GM12873 (cell line): ENCODE measurements around the gene SLC7A6.

Source experiments
- TF ChIP-seq, protein P1 (sequence below): IDR thresholded peaks from 2 replicates; pipeline ENCODE4 v1.5.1; 2012; ENCODE audit warnings: low read depth, mild to moderate bottlenecking, moderate library complexity, low read length, control low read depth; ENCODE audit not compliant: insufficient read depth; ENCODE audit errors: missing control alignments

The SLC7A6 gene

DNA sequence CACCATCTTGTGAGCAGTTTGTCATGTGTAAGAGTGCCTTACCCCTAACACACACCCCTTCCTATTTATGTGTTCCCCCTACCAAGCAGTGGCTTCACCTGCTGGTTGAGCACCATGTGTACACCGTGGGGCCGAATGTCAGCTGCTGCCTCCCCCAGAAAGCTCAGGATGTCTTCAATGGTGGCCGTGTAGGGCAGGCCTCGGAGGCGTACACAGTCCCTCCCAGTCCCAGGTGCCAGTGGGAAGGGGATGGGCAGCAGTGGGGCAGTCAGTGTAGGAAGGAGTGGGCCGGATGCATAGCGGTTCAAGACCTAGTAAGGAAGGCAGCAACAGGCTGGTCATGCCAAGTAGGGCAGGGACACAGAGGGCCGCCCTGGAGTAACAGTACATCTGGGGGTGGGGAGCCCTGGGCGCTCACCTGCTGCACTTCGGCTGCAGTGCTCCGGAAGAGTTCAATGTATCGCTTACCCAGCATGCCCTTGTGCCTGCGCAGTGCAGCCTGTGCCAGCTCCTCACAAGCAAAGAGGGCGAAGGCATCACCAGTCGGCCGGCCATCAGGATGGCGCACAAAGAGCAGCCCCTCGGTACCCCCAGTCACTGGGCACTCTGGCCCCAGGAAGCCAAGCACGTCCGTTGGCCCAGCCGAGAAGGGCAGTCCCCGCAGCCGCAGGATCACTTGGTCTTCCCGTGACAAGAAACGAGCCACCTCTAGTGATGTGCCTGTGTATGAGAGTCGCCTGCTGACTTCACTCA, 32.8 kb upstream of the SLC7A6 start:
- TF ChIP-seq, protein P1, sequence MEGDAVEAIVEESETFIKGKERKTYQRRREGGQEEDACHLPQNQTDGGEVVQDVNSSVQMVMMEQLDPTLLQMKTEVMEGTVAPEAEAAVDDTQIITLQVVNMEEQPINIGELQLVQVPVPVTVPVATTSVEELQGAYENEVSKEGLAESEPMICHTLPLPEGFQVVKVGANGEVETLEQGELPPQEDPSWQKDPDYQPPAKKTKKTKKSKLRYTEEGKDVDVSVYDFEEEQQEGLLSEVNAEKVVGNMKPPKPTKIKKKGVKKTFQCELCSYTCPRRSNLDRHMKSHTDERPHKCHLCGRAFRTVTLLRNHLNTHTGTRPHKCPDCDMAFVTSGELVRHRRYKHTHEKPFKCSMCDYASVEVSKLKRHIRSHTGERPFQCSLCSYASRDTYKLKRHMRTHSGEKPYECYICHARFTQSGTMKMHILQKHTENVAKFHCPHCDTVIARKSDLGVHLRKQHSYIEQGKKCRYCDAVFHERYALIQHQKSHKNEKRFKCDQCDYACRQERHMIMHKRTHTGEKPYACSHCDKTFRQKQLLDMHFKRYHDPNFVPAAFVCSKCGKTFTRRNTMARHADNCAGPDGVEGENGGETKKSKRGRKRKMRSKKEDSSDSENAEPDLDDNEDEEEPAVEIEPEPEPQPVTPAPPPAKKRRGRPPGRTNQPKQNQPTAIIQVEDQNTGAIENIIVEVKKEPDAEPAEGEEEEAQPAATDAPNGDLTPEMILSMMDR, result no peak

DNA sequence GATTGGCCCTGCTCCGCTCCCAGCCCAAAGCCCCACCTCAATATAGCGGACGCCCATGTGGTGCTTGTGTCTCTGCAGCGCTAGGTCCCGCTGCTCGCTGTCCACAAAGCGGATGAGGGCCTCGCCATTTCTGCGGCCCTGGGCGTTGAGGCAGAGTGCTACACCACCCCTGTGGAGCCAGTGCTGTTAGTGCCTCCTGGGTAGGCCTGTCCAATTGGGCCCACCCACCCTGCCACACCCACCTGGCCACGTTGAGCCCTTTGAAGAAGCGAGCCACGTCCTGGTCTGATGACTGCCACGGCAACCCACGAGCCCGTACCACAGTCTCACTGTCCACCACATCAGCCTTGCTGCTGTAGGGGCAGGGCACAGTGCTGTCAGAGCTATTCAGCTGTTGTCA, 32.0 kb upstream of the SLC7A6 start:
- TF ChIP-seq, protein P1, result no peak

DNA sequence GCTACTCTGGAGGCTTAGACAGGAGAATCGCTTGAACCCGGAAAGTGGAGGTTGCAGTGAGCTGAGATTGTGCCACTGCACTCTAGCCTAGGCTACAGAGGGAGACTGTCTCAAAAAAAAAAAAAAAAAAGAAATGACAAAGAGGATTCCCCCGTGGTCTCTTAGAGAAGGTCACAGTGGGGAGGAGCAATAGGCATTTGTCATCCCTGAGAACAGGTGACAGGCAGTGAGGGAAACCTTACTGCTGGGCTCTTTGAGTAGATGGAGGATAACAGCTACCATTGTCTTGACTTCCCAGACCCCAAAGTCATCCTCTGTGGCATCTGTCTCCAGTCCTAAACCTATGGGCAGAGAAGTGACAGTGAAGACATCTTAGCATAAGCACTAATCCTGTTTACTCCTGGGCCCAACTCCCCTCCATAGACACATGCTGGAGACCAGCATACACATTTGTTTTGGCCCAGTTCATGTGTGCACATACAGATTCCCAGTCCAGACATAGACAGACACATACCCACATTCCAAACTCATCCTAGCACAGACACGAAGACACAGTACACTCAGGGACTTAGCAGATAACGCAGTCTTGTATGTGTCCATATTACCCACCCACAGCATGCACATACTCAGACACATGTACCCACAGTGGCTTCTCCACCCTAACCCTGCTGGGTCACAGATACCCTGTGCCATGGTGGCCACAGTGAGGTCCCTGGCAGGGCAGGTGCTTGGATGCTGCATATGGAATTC, 31.1 kb upstream of the SLC7A6 start:
- TF ChIP-seq, protein P1, result no peak

DNA sequence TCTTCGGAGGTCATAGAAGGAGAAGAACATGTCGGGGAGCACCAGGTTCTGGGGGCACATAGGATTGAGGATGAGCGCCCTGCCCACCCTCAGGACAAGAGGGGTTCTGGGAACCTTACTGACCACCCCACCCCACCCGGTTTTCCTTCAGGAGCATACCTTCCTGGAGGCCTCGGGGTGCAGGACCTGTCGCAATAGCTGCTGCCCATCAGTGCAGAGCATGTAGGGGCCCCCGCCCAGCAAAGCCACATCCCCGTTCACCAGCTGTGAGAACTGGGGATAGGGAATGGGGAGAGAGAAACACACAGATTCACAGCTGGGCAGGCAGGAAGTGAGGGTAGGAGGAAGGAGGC, 30.5 kb upstream of the SLC7A6 start:
- TF ChIP-seq, protein P1, result no peak

DNA sequence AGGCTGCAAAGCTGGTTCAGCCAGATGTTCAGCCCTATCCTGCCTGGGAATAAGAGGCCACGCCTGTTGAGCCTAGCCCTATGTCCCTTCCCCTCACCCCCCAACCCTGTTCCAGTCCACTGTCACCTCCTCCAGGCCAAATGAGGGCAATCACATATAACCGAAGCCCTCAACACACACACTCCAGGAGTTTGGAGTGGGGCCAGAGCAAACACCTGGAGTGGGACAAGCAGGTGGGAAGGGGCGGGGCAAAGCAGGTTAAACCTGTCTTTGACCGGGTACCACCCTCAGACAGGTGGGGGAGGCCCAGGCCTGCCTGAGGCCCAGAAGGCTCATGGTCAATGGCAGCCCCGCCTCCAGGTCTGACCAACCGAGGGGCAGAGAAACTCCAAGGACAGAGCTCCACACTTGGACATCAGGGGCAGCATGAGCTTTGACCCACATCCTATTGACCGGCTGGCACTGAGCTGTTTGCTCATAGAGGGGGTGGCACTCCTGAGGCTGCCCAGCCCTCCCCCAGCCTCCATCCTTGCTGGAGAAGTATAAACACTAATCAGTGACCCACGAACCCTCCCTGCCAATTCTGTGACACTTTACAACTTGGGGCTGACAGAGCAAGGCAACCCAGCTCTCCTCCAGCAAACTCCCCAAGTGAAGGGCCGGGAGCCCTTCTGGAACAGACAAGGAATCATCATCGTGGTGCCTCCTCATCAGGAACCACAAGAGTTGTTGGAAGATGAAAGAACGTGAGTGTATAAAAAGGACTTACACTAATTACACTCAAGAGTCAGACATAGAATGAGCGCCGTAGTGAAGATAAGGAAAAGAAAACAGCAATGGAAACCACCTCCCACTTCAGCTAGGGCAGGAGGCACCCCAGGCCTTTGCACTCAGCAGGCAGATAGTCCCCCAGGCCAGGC, 29.9 kb upstream of the SLC7A6 start:
- TF ChIP-seq, protein P1, result no peak

DNA sequence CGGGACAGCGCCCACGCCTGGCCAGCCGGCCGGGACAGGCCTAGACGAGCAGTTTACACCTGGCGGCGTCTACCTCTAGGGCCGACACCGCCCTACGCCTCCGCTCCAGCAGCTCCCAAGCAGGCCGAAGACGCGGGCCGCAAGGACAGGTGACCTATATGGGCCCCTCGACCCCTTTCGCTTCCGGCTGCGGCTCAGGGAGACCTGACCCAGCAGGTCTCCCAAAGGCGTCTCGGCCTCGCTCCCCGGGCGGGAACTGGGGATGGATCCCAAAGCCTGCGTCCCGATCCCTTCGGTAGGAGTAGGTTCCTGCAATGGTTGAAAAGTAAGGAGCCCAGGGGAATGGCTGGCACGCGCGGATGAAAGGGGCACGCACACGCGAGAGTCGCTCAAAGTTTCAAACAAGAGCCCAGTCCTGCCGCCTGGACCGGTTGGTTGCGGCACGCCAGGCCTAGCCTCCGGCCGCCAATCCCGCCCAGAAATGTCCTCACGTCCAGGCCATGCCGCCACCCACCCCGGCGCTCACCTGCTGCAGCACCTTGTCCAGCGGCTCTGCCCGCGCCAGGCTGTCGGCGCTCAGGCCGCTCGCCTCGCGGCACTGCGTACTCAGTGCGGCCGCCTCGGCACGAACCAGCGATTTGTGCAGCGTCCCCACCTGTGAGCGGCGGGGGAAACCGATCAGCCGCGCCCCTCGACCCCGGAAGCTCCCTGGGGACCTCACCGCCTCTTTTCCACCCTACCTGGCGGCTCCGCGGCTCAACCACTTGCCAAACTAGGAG, 29.0 kb upstream of the SLC7A6 start:
- TF ChIP-seq, protein P1, result no peak
